ENCODE measurements around the gene KCNJ2. TPM values are rescaled to one million over a fixed set of nuclear protein-coding genes. Genes with fewer than 3 reads are reported as not detected.

The KCNJ2 gene
- total RNA-seq, 2 experiments from 2014 or later: not detected

- peaks cover 1% of the 10 kb centered on the region for H3K27me3 Mint-ChIP-seq
- H3K27ac Mint-ChIP-seq: no peak overlapping the region
- H3K4me1 Mint-ChIP-seq (ENCODE audit: low read depth): no peaks in the 10 kb centered on the region
- intact Hi-C loops (cut with micrococcal nuclease): no loop called here
- CTCF ChIA-PET: no interaction called here
- no peaks in the 10 kb centered on the region for H3K9me3 Mint-ChIP-seq
- H3K4me3 Mint-ChIP-seq: no peak overlapping the region
- H3K36me3 Mint-ChIP-seq: no peaks in the 10 kb centered on the region
- POLR2A ChIA-PET: no interaction called here
- DNase-seq: no peak
Measured at GRCh38 chr17:70184770-70185169, 15.4 kb downstream of the KCNJ2 start.

- no peaks in the 10 kb centered on the region for H3K4me1 Mint-ChIP-seq (ENCODE audit: low read depth)
- H3K27me3 Mint-ChIP-seq: peaks cover 1% of the 10 kb centered on the region
- no peak overlapping the region for H3K27ac Mint-ChIP-seq
- H3K9me3 Mint-ChIP-seq: no peaks in the 10 kb centered on the region
- H3K36me3 Mint-ChIP-seq: no peaks in the 10 kb centered on the region
- POLR2A ChIA-PET: no interaction called here
- CTCF ChIA-PET: no interaction called here
- DNase-seq: no peak
- H3K4me3 Mint-ChIP-seq: no peak overlapping the region
- intact Hi-C loops (cut with micrococcal nuclease): no loop called here
Measured at GRCh38 chr17:70185285-70185684, 16.0 kb downstream of the KCNJ2 start.

- Mint-ChIP-seq H3K9me3 (no peaks in the 10 kb centered on the region), H3K27ac (no peak overlapping the region), H3K36me3 (no peaks in the 10 kb centered on the region), H3K4me3 (no peak overlapping the region), H3K27me3 (peaks cover under 1% of the 10 kb centered on the region), H3K4me1 (ENCODE audit: low read depth) (no peaks in the 10 kb centered on the region)
- DNase-seq: no peak
- ChIA-PET POLR2A (no interaction called here), CTCF (no interaction called here)
- intact Hi-C loops (cut with micrococcal nuclease): no loop called here
Measured at GRCh38 chr17:70187383-70187782, 18.1 kb downstream of the KCNJ2 start.

GRCh38 chr17:70190959-70191805, 21.9 kb downstream of the KCNJ2 start:
- H3K4me1 Mint-ChIP-seq (ENCODE audit: low read depth): no peaks in the 10 kb centered on the region
- ChIA-PET POLR2A (no interaction called here), CTCF (no interaction called here)
- no peak overlapping the region for H3K27ac Mint-ChIP-seq
- H3K4me3 Mint-ChIP-seq: no peak overlapping the region
- no peaks in the 10 kb centered on the region for H3K27me3 Mint-ChIP-seq
- no peak for DNase-seq
- no peaks in the 10 kb centered on the region for H3K9me3 Mint-ChIP-seq
- intact Hi-C loops (cut with micrococcal nuclease): no loop called here
- H3K36me3 Mint-ChIP-seq: no peaks in the 10 kb centered on the region

GRCh38 chr17:70195091-70195490, 25.8 kb downstream of the KCNJ2 start:
- H3K9me3 Mint-ChIP-seq: no peaks in the 10 kb centered on the region
- DNase-seq: no peak
- H3K36me3 Mint-ChIP-seq: no peaks in the 10 kb centered on the region
- ChIA-PET POLR2A (no interaction called here), CTCF (no interaction called here)
- intact Hi-C loops (cut with micrococcal nuclease): no loop called here
- H3K27ac Mint-ChIP-seq: no peak overlapping the region
- H3K4me3 Mint-ChIP-seq: no peak overlapping the region
- peaks cover 2% of the 10 kb centered on the region for H3K27me3 Mint-ChIP-seq
- H3K4me1 Mint-ChIP-seq (ENCODE audit: low read depth): no peaks in the 10 kb centered on the region

GRCh38 chr17:70201872-70202419, 32.6 kb downstream of the KCNJ2 start:
- DNase-seq: no peak
- Mint-ChIP-seq H3K36me3 (no peaks in the 10 kb centered on the region), H3K4me3 (no peak overlapping the region), H3K27me3 (peaks cover 2% of the 10 kb centered on the region), H3K4me1 (ENCODE audit: low read depth) (no peaks in the 10 kb centered on the region), H3K9me3 (no peaks in the 10 kb centered on the region), H3K27ac (no peak overlapping the region)
- CTCF ChIA-PET: interaction anchor here (0.6 kb wide), 1 partner anchor 34 kb away, joined by 3 read pairs; no protein-coding TSS in a partner anchor
- POLR2A ChIA-PET: no interaction called here
- intact Hi-C loops (cut with micrococcal nuclease): no loop called here

- ChIA-PET POLR2A (no interaction called here), CTCF (no interaction called here)
- intact Hi-C loops (cut with micrococcal nuclease): no loop called here
- Mint-ChIP-seq H3K9me3 (no peaks in the 10 kb centered on the region), H3K27me3 (peaks cover 2% of the 10 kb centered on the region), H3K4me1 (ENCODE audit: low read depth) (no peaks in the 10 kb centered on the region), H3K36me3 (no peaks in the 10 kb centered on the region), H3K4me3 (no peak overlapping the region), H3K27ac (no peak overlapping the region)
- no peak for DNase-seq
Measured at GRCh38 chr17:70202840-70203239, 33.5 kb downstream of the KCNJ2 start.

GRCh38 chr17:70204431-70204830, 35.1 kb downstream of the KCNJ2 start:
- H3K9me3 Mint-ChIP-seq: no peaks in the 10 kb centered on the region
- H3K36me3 Mint-ChIP-seq: no peaks in the 10 kb centered on the region
- no peaks in the 10 kb centered on the region for H3K4me1 Mint-ChIP-seq (ENCODE audit: low read depth)
- no peaks in the 10 kb centered on the region for H3K27me3 Mint-ChIP-seq
- no peak overlapping the region for H3K4me3 Mint-ChIP-seq
- H3K27ac Mint-ChIP-seq: no peak overlapping the region
- intact Hi-C loops (cut with micrococcal nuclease): no loop called here
- no peak for DNase-seq
- ChIA-PET CTCF (no interaction called here), POLR2A (no interaction called here)

- Mint-ChIP-seq H3K36me3 (no peaks in the 10 kb centered on the region), H3K27me3 (no peaks in the 10 kb centered on the region), H3K4me3 (no peak overlapping the region), H3K27ac (no peak overlapping the region), H3K9me3 (no peaks in the 10 kb centered on the region), H3K4me1 (ENCODE audit: low read depth) (no peaks in the 10 kb centered on the region)
- no peak for DNase-seq
- POLR2A ChIA-PET: no interaction called here
- intact Hi-C loops (cut with micrococcal nuclease): no loop called here
- CTCF ChIA-PET: no interaction called here
Measured at GRCh38 chr17:70205401-70205800, 36.1 kb downstream of the KCNJ2 start.

GRCh38 chr17:70206361-70207010, 37.2 kb downstream of the KCNJ2 start:
- Mint-ChIP-seq H3K36me3 (no peaks in the 10 kb centered on the region), H3K4me3 (no peak overlapping the region), H3K9me3 (no peaks in the 10 kb centered on the region), H3K4me1 (ENCODE audit: low read depth) (no peaks in the 10 kb centered on the region), H3K27ac (no peak overlapping the region), H3K27me3 (no peaks in the 10 kb centered on the region)
- ChIA-PET POLR2A (no interaction called here), CTCF (no interaction called here)
- intact Hi-C loops (cut with micrococcal nuclease): no loop called here
- no peak for DNase-seq

- H3K27ac Mint-ChIP-seq: no peak overlapping the region
- intact Hi-C loops (cut with micrococcal nuclease): no loop called here
- CTCF ChIA-PET: no interaction called here
- H3K4me1 Mint-ChIP-seq (ENCODE audit: low read depth): no peaks in the 10 kb centered on the region
- POLR2A ChIA-PET: no interaction called here
- no peak overlapping the region for H3K4me3 Mint-ChIP-seq
- no peak for DNase-seq
- H3K9me3 Mint-ChIP-seq: no peaks in the 10 kb centered on the region
- no peaks in the 10 kb centered on the region for H3K27me3 Mint-ChIP-seq
- no peaks in the 10 kb centered on the region for H3K36me3 Mint-ChIP-seq
Measured at GRCh38 chr17:70207184-70207583, 37.9 kb downstream of the KCNJ2 start.

- no peaks in the 10 kb centered on the region for H3K36me3 Mint-ChIP-seq
- no peaks in the 10 kb centered on the region for H3K27me3 Mint-ChIP-seq
- no peak overlapping the region for H3K27ac Mint-ChIP-seq
- no peaks in the 10 kb centered on the region for H3K9me3 Mint-ChIP-seq
- POLR2A ChIA-PET: no interaction called here
- DNase-seq: no peak
- intact Hi-C loops (cut with micrococcal nuclease): no loop called here
- no peaks in the 10 kb centered on the region for H3K4me1 Mint-ChIP-seq (ENCODE audit: low read depth)
- CTCF ChIA-PET: interaction anchor here (0.6 kb wide), 1 partner anchor 1781 kb away, joined by 3 read pairs; no protein-coding TSS in a partner anchor
- no peak overlapping the region for H3K4me3 Mint-ChIP-seq
Measured at GRCh38 chr17:70208080-70208794, 38.9 kb downstream of the KCNJ2 start.
